Subcutaneous adipose tissue (tissue), 4 donors: Measurements from ENCODE around the gene EEPD1. TPM values are rescaled to one million over a fixed set of nuclear protein-coding genes. Genes with fewer than 3 reads are reported as not detected.

ENCODE experiments used
- CTCF ChIP-seq: fragments of 450-650 bp; IDR thresholded peaks from one replicate; pipeline ENCODE4 v1.5.1; 2016; ENCODE audit warnings: low read depth, mild to moderate bottlenecking, control low read depth, antibody characterized with exemption, moderate library complexity
- small RNA-seq: library from RNA; depleted of rRNA; stranded (forward); fragments of <200 nt; gene quantifications from one replicate; pipeline ENCODE3, GENCODE V24; 2016
- total RNA-seq, 4 donors: library from RNA; depleted of rRNA; stranded (reverse); fragments of >200 nt; gene quantifications; one replicate each; pipeline ENCODE4 v1.1.0, GENCODE V29; 2016

The EEPD1 gene
- total RNA-seq, 4 donors from 2014 or later: 22.2 to 57.3 (median 23.8) TPM

GRCh38 chr7:36348256-36348655 is 195.2 kb downstream of the EEPD1 start:
- TF ChIP-seq CTCF: no peak

- TF ChIP-seq CTCF: no peak
These were observed 195.7 kb downstream of the EEPD1 start for GRCh38 chr7:36348771-36349170.

GRCh38 chr7:36349626-36350025 is 196.6 kb downstream of the EEPD1 start:
- TF ChIP-seq CTCF: no peak

Small RNA genes lying within 50 kb of the gene (small RNA-seq; reads per million reads assigned to genes)
- gene AC006960.1 (not detected), gene AC007327.1 (not detected), gene RF00019 (0.49 reads per million)

Other genes starting within 250 kb of the EEPD1 start
- gene ANLN, start 236.6 kb downstream of the EEPD1 start, total RNA-seq: 1 to 10 TPM; 2.9 to 7.5 (median 6.0) TPM